NB4 (cell line): ENCODE results near the gene ISL1.

Source experiments
- DNase-seq: peaks from one replicate; pipeline ENCODE4 v3.0.0; 2010; ENCODE audit warnings: low read depth
- H3K4me3 ChIP-seq: one replicate; pipeline ENCODE4 v1.5.1; 2011; ENCODE audit warnings: mild to moderate bottlenecking, low read depth, low read length, moderate library complexity
- CTCF ChIP-seq: IDR thresholded peaks from one replicate; pipeline ENCODE4 v1.5.1; 2012; ENCODE audit warnings: low read depth, low read length
- MAX ChIP-seq: IDR thresholded peaks from 2 replicates; pipeline ENCODE4 v1.6.1; 2011; ENCODE audit warnings: low read depth, low read length
- MYC ChIP-seq: IDR thresholded peaks from 2 replicates; pipeline ENCODE4 v1.6.1; 2011; ENCODE audit warnings: low read depth, low read length
- POLR2A ChIP-seq: IDR thresholded peaks from 2 replicates; pipeline ENCODE4 v1.6.1; 2011; ENCODE audit warnings: mild to moderate bottlenecking; ENCODE audit not compliant: insufficient read length; ENCODE audit errors: extremely low read depth

The ISL1 gene

GRCh38 chr5:51395245-51395644 is 12.0 kb downstream of the ISL1 start:
- TF ChIP-seq POLR2A: no peak
- no peak for TF ChIP-seq CTCF
- no peak for TF ChIP-seq MAX
- no peak for TF ChIP-seq MYC
- no peak overlapping the region for H3K4me3 ChIP-seq
- no peak for DNase-seq

- TF ChIP-seq POLR2A (no peak), MYC (no peak), CTCF (no peak), MAX (no peak)
- H3K4me3 ChIP-seq: no peak overlapping the region
- DNase-seq: no peak
Observed at GRCh38 chr5:51395666-51396356, 12.6 kb downstream of the ISL1 start.

- H3K4me3 ChIP-seq: no peak overlapping the region
- no peak for DNase-seq
- no peak for TF ChIP-seq MAX
- no peak for TF ChIP-seq POLR2A
- no peak for TF ChIP-seq CTCF
- TF ChIP-seq MYC: no peak
Observed at GRCh38 chr5:51396797-51397196, 13.5 kb downstream of the ISL1 start.

- H3K4me3 ChIP-seq: no peak overlapping the region
- no peak for DNase-seq
- no peak for TF ChIP-seq CTCF
- no peak for TF ChIP-seq MAX
Observed at GRCh38 chr5:51397996-51398395, 14.7 kb downstream of the ISL1 start.

GRCh38 chr5:51398875-51399642 is 15.8 kb downstream of the ISL1 start:
- no peak for DNase-seq
- TF ChIP-seq MYC (no peak), MAX (no peak), POLR2A (no peak), CTCF (no peak)

More at GRCh38 chr5:51398875-51399642, 15.8 kb downstream of the ISL1 start:
- no peak overlapping the region for H3K4me3 ChIP-seq
